Fibroblast of the aortic adventitia (primary cell): ENCODE measurements around the gene SLC39A2. TPM values are rescaled to one million over a fixed set of nuclear protein-coding genes. Genes with fewer than 3 reads are reported as not detected.
"Not testable (repeated sequence)": the region's sequence is repeated elsewhere in the genome, so short reads cannot be mapped to it uniquely, and the experiment has no call there.

Source experiments
- DNase-seq: peaks from one replicate; pipeline ENCODE4 v3.0.0-alpha.2; 2010; ENCODE audit warnings: low read depth
- H3K4me3 ChIP-seq: 2 replicates; pipeline ENCODE4 v1.5.1; 2011; ENCODE audit warnings: low read depth, mild to moderate bottlenecking, control low read depth, low read length, moderate library complexity
- total RNA-seq: library from RNA; depleted of rRNA; stranded (reverse); fragments of >200 nt; gene quantifications from 2 replicates; pipeline ENCODE4 v1.2.3, GENCODE V29; 2012; ENCODE audit warnings: low replicate concordance
- TF ChIP-seq, protein P1 (sequence below): IDR thresholded peaks from 2 replicates; pipeline ENCODE4 v1.5.1; 2011; ENCODE audit warnings: mild to moderate bottlenecking, low read length, control low read depth, inconsistent platforms; ENCODE audit not compliant: insufficient read depth

Gene SLC39A2
- 0.18 TPM in 1 of 2 replicates, not detected in the other for total RNA-seq

GRCh38 chr14:20998674-20999366 lies at the start of gene SLC39A2:
TSS of gene SLC39A2 (plus strand) at chr14:20999293. CDS start at chr14:20999447, 154 bp downstream.
- DNase-seq, result peak; percentile 73
- TF ChIP-seq, protein P1, sequence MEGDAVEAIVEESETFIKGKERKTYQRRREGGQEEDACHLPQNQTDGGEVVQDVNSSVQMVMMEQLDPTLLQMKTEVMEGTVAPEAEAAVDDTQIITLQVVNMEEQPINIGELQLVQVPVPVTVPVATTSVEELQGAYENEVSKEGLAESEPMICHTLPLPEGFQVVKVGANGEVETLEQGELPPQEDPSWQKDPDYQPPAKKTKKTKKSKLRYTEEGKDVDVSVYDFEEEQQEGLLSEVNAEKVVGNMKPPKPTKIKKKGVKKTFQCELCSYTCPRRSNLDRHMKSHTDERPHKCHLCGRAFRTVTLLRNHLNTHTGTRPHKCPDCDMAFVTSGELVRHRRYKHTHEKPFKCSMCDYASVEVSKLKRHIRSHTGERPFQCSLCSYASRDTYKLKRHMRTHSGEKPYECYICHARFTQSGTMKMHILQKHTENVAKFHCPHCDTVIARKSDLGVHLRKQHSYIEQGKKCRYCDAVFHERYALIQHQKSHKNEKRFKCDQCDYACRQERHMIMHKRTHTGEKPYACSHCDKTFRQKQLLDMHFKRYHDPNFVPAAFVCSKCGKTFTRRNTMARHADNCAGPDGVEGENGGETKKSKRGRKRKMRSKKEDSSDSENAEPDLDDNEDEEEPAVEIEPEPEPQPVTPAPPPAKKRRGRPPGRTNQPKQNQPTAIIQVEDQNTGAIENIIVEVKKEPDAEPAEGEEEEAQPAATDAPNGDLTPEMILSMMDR, result no peak
- H3K4me3 ChIP-seq, result no peak within 1 kb of the TSS

GRCh38 chr14:20954736-20955537 lies 44.2 kb upstream of the SLC39A2 start, which contains the start of gene RNASE2:
TSS of gene RNASE2 (plus strand) at chr14:20955487. CDS start at chr14:20955772, 285 bp downstream.
- DNase-seq, H3K4me3 ChIP-seq: not testable (repeated sequence)

DNA sequence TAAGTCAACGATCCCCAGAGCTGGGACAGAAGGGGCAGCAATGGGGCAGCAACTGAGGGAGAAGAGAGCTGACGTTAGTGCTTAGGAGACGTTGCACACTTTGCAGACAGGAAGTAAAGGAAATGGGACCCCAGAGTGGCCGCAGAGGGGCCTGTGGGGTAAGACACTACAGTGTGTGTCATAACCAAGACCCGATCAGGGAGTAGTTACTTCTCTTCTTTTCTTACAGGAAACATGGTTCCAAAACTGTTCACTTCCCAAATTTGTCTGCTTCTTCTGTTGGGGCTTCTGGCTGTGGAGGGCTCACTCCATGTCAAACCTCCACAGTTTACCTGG lies 43.6 kb upstream of the SLC39A2 start:
- not testable (repeated sequence) for H3K4me3 ChIP-seq, DNase-seq

DNA sequence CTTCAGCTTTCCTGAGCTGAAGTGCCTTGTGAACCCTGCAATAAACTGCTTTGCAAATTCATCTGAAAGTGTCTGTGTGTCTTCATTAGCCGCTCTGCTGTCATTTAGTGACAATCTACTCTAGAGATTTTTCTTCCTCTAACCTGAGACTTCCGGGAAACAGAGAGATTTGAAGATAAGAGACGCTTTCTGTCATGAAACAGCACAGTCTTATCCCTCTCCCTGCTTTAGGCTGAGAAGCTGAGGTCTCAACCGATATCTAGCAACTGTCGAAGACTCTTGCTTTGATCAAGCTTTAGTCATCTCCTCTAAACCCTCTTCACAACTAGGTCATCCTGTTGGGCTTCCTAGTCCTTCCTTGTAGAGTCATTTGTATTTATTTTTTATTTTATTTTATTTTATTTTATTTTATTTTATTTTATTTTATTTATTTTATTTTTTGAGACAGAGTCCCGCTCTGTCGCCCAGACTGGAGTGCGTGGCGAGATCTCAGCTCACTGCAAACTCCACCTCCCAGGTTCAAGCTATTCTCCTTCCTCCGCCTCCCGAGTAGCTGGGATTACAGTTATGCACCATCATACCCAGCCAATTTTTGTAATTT lies 42.6 kb upstream of the SLC39A2 start:
- no peak overlapping the region for H3K4me3 ChIP-seq
- no peak for DNase-seq
- TF ChIP-seq, protein P1, result no peak

GRCh38 chr14:20958946-20959345 lies 40.1 kb upstream of the SLC39A2 start:
- not testable (repeated sequence) for H3K4me3 ChIP-seq, DNase-seq

GRCh38 chr14:20969336-20969735 lies 29.8 kb upstream of the SLC39A2 start:
- TF ChIP-seq, protein P1, result no peak
- no peak overlapping the region for H3K4me3 ChIP-seq
- DNase-seq, result no peak

- TF ChIP-seq, protein P1, result no peak
- peak overlapping the region; percentile 73 for H3K4me3 ChIP-seq
- DNase-seq, result no peak
Measured at GRCh38 chr14:20970647-20970982, 28.5 kb upstream of the SLC39A2 start.

GRCh38 chr14:20970983-20971704 lies 27.9 kb upstream of the SLC39A2 start:
- TF ChIP-seq, protein P1, result peak; percentile 99
- peak; percentile 81 for DNase-seq
- peak overlapping the region; percentile 73 for H3K4me3 ChIP-seq
